ENCODE data around the gene SCYGR4.

Gene SCYGR4

GRCh38 chr2:227617316-227618230 is at the start of gene SCYGR4:
SCYGR4 (plus strand) TSS chr2:227617498; CDS start chr2:227617498, 0 bp downstream.
- Histone ChIP-seq H3K36me3 (ENCODE audit: control insufficient read depth in 2 of 2, insufficient read depth in 2 of 2, low read length in 2 of 2) (no peaks in the 10 kb centered on the region), H3K9ac (ENCODE audit: low read depth in 1 of 2, low read length in 2 of 2) (no peak within 1 kb of the TSS), H3K4me3 (ENCODE audit: low read length in 2 of 2) (no peak within 1 kb of the TSS), H3K27ac (ENCODE audit: low read depth in 2 of 2, low read length in 2 of 2) (no peak within 1 kb of the TSS), H3K9me3 (ENCODE audit: control insufficient read depth in 2 of 2, low read length in 2 of 2) (no peaks in the 10 kb centered on the region), H3K4me1 (ENCODE audit: control insufficient read depth in 2 of 2, insufficient read depth in 2 of 2, low read length in 2 of 2) (no peaks in the 10 kb centered on the region), H3K27me3 (ENCODE audit: control insufficient read depth in 2 of 2, insufficient read depth in 2 of 2, low read length in 2 of 2) (peaks cover 0 to 3% of the 10 kb centered on the region in 2 donors)

GRCh38 chr2:227568852-227569169 is 48.5 kb upstream of the SCYGR4 start:
- H3K9ac ChIP-seq (ENCODE audit: low read depth in 1 of 2, low read length in 2 of 2), result no peak overlapping the region
- no peak overlapping the region for H3K4me3 ChIP-seq (ENCODE audit: low read length in 2 of 2)
- no peaks in the 10 kb centered on the region for H3K4me1 ChIP-seq (ENCODE audit: control insufficient read depth in 2 of 2, insufficient read depth in 2 of 2, low read length in 2 of 2)
- H3K27me3 ChIP-seq (ENCODE audit: control insufficient read depth in 2 of 2, insufficient read depth in 2 of 2, low read length in 2 of 2), result no peaks in the 10 kb centered on the region
- H3K36me3 ChIP-seq (ENCODE audit: control insufficient read depth in 2 of 2, insufficient read depth in 2 of 2, low read length in 2 of 2), result peaks cover 0 to 3% of the 10 kb centered on the region in 2 donors
- no peak overlapping the region for H3K27ac ChIP-seq (ENCODE audit: low read depth in 2 of 2, low read length in 2 of 2)
- H3K9me3 ChIP-seq (ENCODE audit: control insufficient read depth in 2 of 2, low read length in 2 of 2), result no peaks in the 10 kb centered on the region

GRCh38 chr2:227570615-227571014 is 46.7 kb upstream of the SCYGR4 start:
- H3K9ac ChIP-seq (ENCODE audit: low read depth in 1 of 2, low read length in 2 of 2), result no peak overlapping the region
- H3K27me3 ChIP-seq (ENCODE audit: control insufficient read depth in 2 of 2, insufficient read depth in 2 of 2, low read length in 2 of 2), result no peaks in the 10 kb centered on the region
- no peak overlapping the region for H3K27ac ChIP-seq (ENCODE audit: low read depth in 2 of 2, low read length in 2 of 2)
- H3K4me3 ChIP-seq (ENCODE audit: low read length in 2 of 2), result no peak overlapping the region
- H3K9me3 ChIP-seq (ENCODE audit: control insufficient read depth in 2 of 2, low read length in 2 of 2), result no peaks in the 10 kb centered on the region
- no peaks in the 10 kb centered on the region for H3K36me3 ChIP-seq (ENCODE audit: control insufficient read depth in 2 of 2, insufficient read depth in 2 of 2, low read length in 2 of 2)
- H3K4me1 ChIP-seq (ENCODE audit: control insufficient read depth in 2 of 2, insufficient read depth in 2 of 2, low read length in 2 of 2), result no peaks in the 10 kb centered on the region

- Histone ChIP-seq H3K4me3 (ENCODE audit: low read length in 2 of 2) (no peak overlapping the region), H3K36me3 (ENCODE audit: control insufficient read depth in 2 of 2, insufficient read depth in 2 of 2, low read length in 2 of 2) (no peaks in the 10 kb centered on the region), H3K9ac (ENCODE audit: low read depth in 1 of 2, low read length in 2 of 2) (no peak overlapping the region)
Observed at GRCh38 chr2:227576110-227576509, 41.2 kb upstream of the SCYGR4 start.

GRCh38 chr2:227576812-227577211 is 40.5 kb upstream of the SCYGR4 start:
- Histone ChIP-seq H3K4me1 (ENCODE audit: control insufficient read depth in 2 of 2, insufficient read depth in 2 of 2, low read length in 2 of 2) (peaks cover 2 to 5% of the 10 kb centered on the region in 2 donors), H3K36me3 (ENCODE audit: control insufficient read depth in 2 of 2, insufficient read depth in 2 of 2, low read length in 2 of 2) (no peaks in the 10 kb centered on the region), H3K27ac (ENCODE audit: low read depth in 2 of 2, low read length in 2 of 2) (no peak overlapping the region), H3K9ac (ENCODE audit: low read depth in 1 of 2, low read length in 2 of 2) (no peak overlapping the region), H3K4me3 (ENCODE audit: low read length in 2 of 2) (no peak overlapping the region), H3K9me3 (ENCODE audit: control insufficient read depth in 2 of 2, low read length in 2 of 2) (no peaks in the 10 kb centered on the region), H3K27me3 (ENCODE audit: control insufficient read depth in 2 of 2, insufficient read depth in 2 of 2, low read length in 2 of 2) (no peaks in the 10 kb centered on the region)

More at GRCh38 chr2:227576110-227576509, 41.2 kb upstream of the SCYGR4 start:
- no peaks in the 10 kb centered on the region for H3K9me3 ChIP-seq (ENCODE audit: control insufficient read depth in 2 of 2, low read length in 2 of 2)
- H3K27ac ChIP-seq (ENCODE audit: low read depth in 2 of 2, low read length in 2 of 2), result no peak overlapping the region
- no peaks in the 10 kb centered on the region for H3K27me3 ChIP-seq (ENCODE audit: control insufficient read depth in 2 of 2, insufficient read depth in 2 of 2, low read length in 2 of 2)
- peaks cover 2 to 5% of the 10 kb centered on the region in 2 donors for H3K4me1 ChIP-seq (ENCODE audit: control insufficient read depth in 2 of 2, insufficient read depth in 2 of 2, low read length in 2 of 2)

- H3K4me1 ChIP-seq (ENCODE audit: control insufficient read depth in 2 of 2, insufficient read depth in 2 of 2, low read length in 2 of 2), result peaks cover 2 to 5% of the 10 kb centered on the region in 2 donors
- no peaks in the 10 kb centered on the region for H3K36me3 ChIP-seq (ENCODE audit: control insufficient read depth in 2 of 2, insufficient read depth in 2 of 2, low read length in 2 of 2)
- peak overlapping the region in 1 of 2 donors; percentile 13 for H3K27ac ChIP-seq (ENCODE audit: low read depth in 2 of 2, low read length in 2 of 2)
- H3K9me3 ChIP-seq (ENCODE audit: control insufficient read depth in 2 of 2, low read length in 2 of 2), result peaks cover 0 to 2% of the 10 kb centered on the region in 2 donors
- H3K27me3 ChIP-seq (ENCODE audit: control insufficient read depth in 2 of 2, insufficient read depth in 2 of 2, low read length in 2 of 2), result no peaks in the 10 kb centered on the region
- H3K9ac ChIP-seq (ENCODE audit: low read depth in 1 of 2, low read length in 2 of 2), result no peak overlapping the region
- H3K4me3 ChIP-seq (ENCODE audit: low read length in 2 of 2), result no peak overlapping the region
Observed at GRCh38 chr2:227577555-227577954, 39.7 kb upstream of the SCYGR4 start.

- no peaks in the 10 kb centered on the region for H3K36me3 ChIP-seq (ENCODE audit: control insufficient read depth in 2 of 2, insufficient read depth in 2 of 2, low read length in 2 of 2)
- H3K27me3 ChIP-seq (ENCODE audit: control insufficient read depth in 2 of 2, insufficient read depth in 2 of 2, low read length in 2 of 2), result no peaks in the 10 kb centered on the region
- H3K9me3 ChIP-seq (ENCODE audit: control insufficient read depth in 2 of 2, low read length in 2 of 2), result peaks cover 2% of the 10 kb centered on the region in 2 donors
- H3K9ac ChIP-seq (ENCODE audit: low read depth in 1 of 2, low read length in 2 of 2), result no peak overlapping the region
- H3K4me3 ChIP-seq (ENCODE audit: low read length in 2 of 2), result no peak overlapping the region
- H3K4me1 ChIP-seq (ENCODE audit: control insufficient read depth in 2 of 2, insufficient read depth in 2 of 2, low read length in 2 of 2), result peaks cover 2 to 5% of the 10 kb centered on the region in 2 donors
- no peak overlapping the region for H3K27ac ChIP-seq (ENCODE audit: low read depth in 2 of 2, low read length in 2 of 2)
Observed at GRCh38 chr2:227578642-227579041, 38.7 kb upstream of the SCYGR4 start.

- H3K9ac ChIP-seq (ENCODE audit: low read depth in 1 of 2, low read length in 2 of 2), result no peak overlapping the region
- H3K4me3 ChIP-seq (ENCODE audit: low read length in 2 of 2), result no peak overlapping the region
- H3K4me1 ChIP-seq (ENCODE audit: control insufficient read depth in 2 of 2, insufficient read depth in 2 of 2, low read length in 2 of 2), result peaks cover 2 to 5% of the 10 kb centered on the region in 2 donors
- no peak overlapping the region for H3K27ac ChIP-seq (ENCODE audit: low read depth in 2 of 2, low read length in 2 of 2)
- no peaks in the 10 kb centered on the region for H3K36me3 ChIP-seq (ENCODE audit: control insufficient read depth in 2 of 2, insufficient read depth in 2 of 2, low read length in 2 of 2)
- no peaks in the 10 kb centered on the region for H3K27me3 ChIP-seq (ENCODE audit: control insufficient read depth in 2 of 2, insufficient read depth in 2 of 2, low read length in 2 of 2)
- H3K9me3 ChIP-seq (ENCODE audit: control insufficient read depth in 2 of 2, low read length in 2 of 2), result peaks cover 2% of the 10 kb centered on the region in 2 donors
Observed at GRCh38 chr2:227579791-227580190, 37.5 kb upstream of the SCYGR4 start.

- no peaks in the 10 kb centered on the region for H3K27me3 ChIP-seq (ENCODE audit: control insufficient read depth in 2 of 2, insufficient read depth in 2 of 2, low read length in 2 of 2)
- H3K9me3 ChIP-seq (ENCODE audit: control insufficient read depth in 2 of 2, low read length in 2 of 2), result peaks cover 2% of the 10 kb centered on the region in 2 donors
- no peaks in the 10 kb centered on the region for H3K36me3 ChIP-seq (ENCODE audit: control insufficient read depth in 2 of 2, insufficient read depth in 2 of 2, low read length in 2 of 2)
- H3K4me3 ChIP-seq (ENCODE audit: low read length in 2 of 2), result no peak overlapping the region
- peaks cover under 1 to 2% of the 10 kb centered on the region in 2 donors for H3K4me1 ChIP-seq (ENCODE audit: control insufficient read depth in 2 of 2, insufficient read depth in 2 of 2, low read length in 2 of 2)
- no peak overlapping the region for H3K9ac ChIP-seq (ENCODE audit: low read depth in 1 of 2, low read length in 2 of 2)
- H3K27ac ChIP-seq (ENCODE audit: low read depth in 2 of 2, low read length in 2 of 2), result no peak overlapping the region
Observed at GRCh38 chr2:227582369-227582768, 34.9 kb upstream of the SCYGR4 start.

- Histone ChIP-seq H3K36me3 (ENCODE audit: control insufficient read depth in 2 of 2, insufficient read depth in 2 of 2, low read length in 2 of 2) (no peaks in the 10 kb centered on the region), H3K9ac (ENCODE audit: low read depth in 1 of 2, low read length in 2 of 2) (no peak overlapping the region), H3K9me3 (ENCODE audit: control insufficient read depth in 2 of 2, low read length in 2 of 2) (no peaks in the 10 kb centered on the region), H3K4me3 (ENCODE audit: low read length in 2 of 2) (no peak overlapping the region), H3K27me3 (ENCODE audit: control insufficient read depth in 2 of 2, insufficient read depth in 2 of 2, low read length in 2 of 2) (no peaks in the 10 kb centered on the region), H3K4me1 (ENCODE audit: control insufficient read depth in 2 of 2, insufficient read depth in 2 of 2, low read length in 2 of 2) (no peaks in the 10 kb centered on the region), H3K27ac (ENCODE audit: low read depth in 2 of 2, low read length in 2 of 2) (no peak overlapping the region)
Observed at GRCh38 chr2:227592694-227593387, 24.5 kb upstream of the SCYGR4 start.

Measured in mucosa of rectum (tissue), 2 donors.